Fibroblast of the conjunctiva (primary cell): ENCODE data around the gene ZSCAN16.
"Not testable (repeated sequence)": the region's sequence is repeated elsewhere in the genome, so short reads cannot be mapped to it uniquely, and the experiment has no call there.

ENCODE experiments used
- DNase-seq: peaks from one replicate; pipeline ENCODE4 v3.0.0-alpha.2; 2010; ENCODE audit warnings: low read depth

ZSCAN16 gene

DNA sequence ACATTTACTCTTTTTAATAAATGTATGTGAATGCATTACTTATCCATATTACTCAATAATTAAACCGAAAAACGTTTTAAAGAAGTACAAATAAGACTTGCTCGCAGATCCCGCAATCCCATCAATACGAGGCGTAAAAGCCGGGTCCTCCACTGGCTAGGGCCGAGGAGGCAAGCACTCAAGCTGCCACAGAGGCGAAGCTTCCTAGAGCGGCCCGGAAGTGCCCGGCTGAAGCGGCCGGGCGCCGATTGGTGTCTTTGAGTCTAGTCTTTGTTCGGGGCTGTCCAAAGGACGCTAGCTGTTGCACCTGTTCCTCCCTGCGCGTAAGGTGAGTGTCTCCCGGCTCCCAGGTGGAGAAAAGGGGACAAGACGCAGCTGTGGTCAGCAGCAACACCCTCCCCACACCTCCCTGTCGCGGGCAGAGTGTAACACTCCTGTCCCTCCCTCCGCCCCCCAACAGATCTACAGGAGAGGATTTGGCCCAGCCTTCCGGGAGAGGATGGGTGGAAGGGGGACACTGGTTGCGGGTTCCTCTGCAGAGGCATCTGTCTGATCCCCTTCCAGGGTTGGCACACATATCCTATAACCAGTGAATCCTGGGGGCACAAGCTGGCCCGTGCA is at the start of gene ZSCAN16:
Gene ZSCAN16, plus strand, starts transcription at position 260 of the 621 bp plus-strand sequence. CDS start 835 bp downstream, outside the sequence.
- no peak for DNase-seq

DNA sequence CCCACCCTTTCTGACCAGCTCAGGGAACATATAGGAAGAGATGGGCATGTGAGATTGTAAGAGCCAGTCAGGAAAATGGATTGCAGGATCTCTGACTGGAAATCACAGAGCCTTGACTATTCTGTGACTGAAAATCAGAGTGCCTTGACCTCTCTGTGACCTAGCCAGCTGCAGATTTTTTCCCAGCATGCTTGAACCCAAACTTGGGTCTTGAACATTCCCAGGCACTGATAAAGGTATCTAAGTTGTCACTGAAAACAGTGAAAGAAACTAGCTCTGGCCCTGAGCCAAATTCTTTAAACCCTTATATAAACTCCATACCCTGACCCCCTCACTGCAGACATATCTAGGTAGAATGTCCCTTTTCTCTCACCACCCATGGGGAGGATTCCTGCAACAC is 46.4 kb upstream of the ZSCAN16 start:
- no peak for DNase-seq

DNA sequence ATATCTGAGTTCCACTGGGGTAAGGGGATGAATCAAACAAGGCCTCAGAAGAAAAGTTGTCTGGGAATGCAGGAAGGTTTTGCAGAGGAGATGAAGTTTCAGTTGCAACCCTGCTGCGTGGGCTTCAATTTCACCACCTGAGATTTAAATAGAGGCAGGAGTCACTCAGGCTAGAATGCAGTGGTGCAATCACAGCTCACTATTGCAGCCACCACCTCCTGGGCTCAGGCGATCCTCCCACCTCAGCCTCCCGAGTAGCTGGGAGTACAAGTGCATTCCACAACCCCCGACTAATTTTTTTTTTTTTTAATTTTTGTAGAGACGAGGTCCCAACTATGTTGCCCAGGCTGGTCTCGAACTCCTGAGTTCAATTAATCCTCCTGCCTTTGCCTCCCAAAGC is 45.6 kb upstream of the ZSCAN16 start:
- no peak for DNase-seq

DNA sequence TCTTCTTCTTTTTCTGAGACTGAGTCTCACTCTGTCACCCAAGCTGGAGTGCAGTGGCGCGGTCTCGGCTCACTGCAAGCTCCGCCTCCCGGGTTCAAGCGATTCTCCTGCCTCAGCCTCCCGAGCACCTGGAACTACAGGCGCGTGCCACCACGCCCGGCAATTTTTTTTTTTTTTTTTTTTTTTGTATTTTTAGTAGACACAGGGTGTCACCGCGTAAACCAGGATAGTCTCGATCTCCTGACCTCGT is 44.1 kb upstream of the ZSCAN16 start, which contains the start of gene ZNF165:
Gene ZNF165, plus strand, starts transcription at position 188 of the 250 bp plus-strand sequence. CDS start 4,913 bp downstream, outside the sequence.
- not testable (repeated sequence) for DNase-seq

DNA sequence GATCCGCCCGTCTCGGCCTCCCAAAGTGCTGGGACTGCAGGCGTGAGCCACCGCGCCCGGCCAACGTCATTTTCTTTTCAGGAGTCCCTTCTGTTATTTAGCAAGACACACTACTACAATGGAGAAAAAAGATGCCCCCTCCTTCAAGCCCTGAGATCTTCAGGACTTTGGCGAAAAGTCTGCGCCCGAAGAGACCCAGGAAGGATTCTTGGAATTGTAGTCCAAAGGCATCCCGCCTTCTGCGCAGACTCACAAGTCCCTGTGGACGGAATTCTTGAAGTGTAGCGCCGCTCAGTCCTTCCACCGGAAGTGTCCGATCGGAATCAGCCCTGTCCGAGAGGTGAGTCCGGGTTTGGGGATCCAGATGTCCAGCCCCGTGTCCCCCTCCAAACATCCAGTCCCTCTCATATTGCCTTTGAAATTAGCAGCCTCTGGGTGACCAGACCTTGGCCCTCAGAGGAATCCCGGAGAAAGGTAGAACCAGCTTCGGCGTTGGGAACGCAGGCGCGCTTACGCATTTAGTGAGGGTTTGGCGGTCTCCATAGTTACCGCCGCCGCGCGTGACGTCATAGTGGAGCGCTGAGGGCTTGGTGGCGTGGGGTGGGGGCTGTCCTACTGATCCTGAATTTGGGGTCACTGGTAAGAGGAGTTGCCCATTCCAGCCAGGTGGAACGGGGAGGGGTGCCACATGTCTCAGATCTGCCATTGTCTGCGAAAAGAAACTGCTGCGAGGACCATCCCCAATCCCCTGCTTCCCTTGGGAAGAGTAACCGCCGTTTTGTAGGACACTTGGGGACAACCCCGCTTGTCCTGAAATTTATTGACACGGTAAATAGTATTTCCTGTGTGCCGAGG is 43.6 kb upstream of the ZSCAN16 start:
- peak; percentile 95 for DNase-seq

DNA sequence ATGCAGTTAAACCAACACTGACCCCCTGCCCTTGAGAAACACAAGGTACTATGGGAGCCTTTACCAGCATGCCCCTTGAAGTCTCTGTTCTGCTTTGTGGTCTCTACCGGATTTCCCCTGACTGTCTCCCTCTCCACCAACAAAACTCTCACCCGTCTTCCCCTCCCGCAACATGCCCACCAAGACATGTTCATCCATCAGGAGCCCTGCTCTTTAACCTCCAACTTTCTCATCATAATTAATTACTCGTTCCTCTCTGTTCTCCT is 43.0 kb upstream of the ZSCAN16 start:
- DNase-seq = no peak

DNA sequence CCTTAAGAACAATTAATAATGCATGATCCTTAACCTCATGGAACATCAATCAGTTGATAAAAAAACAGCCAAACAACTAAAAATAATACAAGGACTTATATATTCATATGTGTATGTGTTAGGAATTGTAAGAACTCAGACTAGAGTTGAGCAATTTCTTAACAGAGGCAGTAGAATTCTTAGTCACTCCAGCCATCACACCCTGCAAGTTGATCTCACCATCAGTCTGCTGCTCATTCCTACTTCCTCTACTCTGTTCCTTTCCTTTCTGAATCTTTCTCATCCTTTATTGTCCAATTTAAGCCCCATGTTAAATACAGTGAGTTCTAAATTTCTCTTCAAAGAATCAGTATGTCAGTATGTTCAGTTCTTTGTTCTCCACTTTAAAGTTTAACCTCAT is 41.5 kb upstream of the ZSCAN16 start:
- no peak for DNase-seq

DNA sequence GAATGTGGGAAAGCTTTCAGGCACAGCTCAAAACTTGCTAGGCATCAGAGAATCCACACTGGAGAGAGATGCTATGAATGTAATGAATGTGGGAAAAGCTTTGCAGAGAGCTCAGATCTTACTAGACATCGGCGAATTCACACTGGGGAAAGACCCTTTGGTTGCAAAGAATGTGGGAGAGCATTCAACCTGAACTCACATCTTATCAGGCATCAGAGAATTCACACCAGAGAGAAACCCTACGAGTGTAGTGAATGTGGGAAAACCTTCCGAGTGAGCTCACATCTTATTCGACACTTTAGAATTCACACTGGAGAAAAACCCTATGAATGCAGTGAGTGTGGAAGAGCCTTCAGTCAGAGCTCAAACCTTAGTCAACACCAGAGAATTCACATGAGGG is 35.4 kb upstream of the ZSCAN16 start:
- no peak for DNase-seq

DNA sequence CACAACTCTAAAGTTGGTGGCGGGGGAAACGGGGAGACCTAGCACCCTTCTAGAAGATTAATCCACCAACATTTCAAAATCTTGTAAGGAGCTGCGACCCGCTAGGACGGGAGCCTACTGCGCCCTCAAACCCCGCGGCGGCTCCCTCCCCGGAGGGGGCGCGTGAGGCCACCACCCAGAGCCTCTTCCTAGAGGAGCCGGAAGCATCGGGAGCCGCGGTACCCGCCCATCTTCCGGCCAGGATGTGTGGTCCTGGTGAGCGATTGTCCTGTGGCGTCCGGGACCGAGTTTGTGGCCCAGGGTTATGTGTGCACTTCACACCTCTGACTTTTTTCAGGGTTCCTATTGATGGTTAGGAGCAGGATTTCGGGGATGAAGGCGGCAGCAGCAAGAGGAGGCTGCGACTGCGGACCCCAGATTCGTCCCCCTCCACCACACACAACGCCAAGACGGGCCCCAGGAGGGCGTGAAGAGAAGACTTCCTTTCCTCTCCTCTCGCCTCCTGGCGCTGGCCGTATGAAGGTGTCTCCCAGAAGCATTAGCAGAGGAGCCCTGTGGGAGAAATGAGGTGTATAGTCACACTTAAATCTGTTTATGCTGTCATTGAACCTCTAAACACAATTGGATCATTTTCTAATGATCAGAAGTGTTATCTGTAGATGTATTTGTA is 33.4 kb upstream of the ZSCAN16 start:
- no peak for DNase-seq

DNA sequence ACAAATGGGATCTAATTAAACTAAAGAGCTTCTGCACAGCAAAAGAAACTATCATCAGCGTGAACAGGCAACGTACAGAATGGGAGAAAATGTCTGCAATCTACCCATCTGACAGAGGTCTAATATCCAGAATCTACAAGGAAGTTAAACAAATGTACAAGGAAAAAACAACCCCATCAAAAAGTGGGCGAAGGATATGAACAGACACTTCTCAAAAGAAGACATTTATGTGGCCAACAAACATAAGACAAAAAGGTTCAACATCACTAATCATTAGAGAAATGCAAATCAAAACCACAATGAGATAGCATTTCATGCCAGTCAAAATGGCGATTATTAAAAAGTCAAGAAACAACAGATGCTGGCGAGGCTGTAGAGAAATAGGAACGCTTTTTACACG is 22.2 kb upstream of the ZSCAN16 start:
- DNase-seq = not testable (repeated sequence)

DNA sequence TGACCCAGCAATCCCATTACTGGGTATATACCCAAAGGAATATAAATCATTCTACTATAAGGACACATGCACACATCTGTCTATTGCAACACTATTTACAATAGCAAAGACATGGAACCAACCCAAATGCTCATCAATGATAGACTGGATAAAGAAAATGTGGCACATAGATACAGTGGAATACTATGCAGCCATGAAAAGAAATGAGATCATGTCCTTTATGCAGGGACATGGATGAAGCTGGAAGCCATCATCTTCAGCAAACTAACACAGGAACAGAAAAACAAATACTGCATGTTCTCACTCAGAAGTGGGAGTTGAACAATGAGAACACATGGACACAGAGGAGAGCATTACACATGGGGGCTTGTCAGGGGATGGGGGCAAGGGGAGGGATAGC is 21.7 kb upstream of the ZSCAN16 start:
- not testable (repeated sequence) for DNase-seq

DNA sequence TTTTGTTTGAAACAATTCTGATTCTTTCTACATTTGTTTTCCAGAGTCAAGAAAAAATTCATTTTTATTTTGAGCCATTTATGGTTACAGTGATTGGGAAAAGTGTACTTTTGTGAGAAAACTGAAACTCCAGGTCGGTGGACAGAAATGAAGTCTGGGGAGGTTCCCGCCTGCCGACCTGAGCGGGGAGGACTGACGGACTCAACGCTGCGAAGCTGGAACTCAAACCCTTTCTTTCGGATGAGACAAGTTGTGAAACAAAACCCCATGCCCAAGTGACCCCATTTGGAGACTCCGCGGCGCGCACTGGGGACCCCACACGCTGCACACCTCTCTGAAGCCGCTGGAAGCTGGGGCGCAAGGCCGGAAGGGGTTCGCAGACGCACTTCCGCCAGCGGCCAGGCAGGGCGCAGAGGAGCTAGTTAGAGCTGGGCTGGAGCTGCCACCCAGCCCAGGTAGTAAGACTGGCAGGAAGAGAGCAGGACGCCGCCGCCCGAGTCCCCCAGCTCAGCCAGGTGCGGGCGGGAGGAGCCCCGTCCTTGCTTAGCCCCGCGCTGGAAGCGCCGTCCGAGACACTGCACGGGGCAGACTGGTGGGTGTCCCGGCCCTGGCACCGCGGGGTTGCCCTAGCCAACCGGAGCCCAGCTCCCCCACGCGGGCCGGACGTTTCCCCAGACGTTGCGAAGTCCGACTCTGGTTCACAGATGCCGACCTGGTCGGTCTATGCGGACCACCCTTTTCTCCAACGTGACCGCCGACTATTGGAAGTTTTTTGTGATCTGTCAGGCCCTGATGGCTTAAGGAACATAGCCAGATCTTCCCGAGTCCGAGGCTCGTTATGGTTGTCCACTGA is 19.8 kb upstream of the ZSCAN16 start:
- peak; percentile 56 for DNase-seq

DNA sequence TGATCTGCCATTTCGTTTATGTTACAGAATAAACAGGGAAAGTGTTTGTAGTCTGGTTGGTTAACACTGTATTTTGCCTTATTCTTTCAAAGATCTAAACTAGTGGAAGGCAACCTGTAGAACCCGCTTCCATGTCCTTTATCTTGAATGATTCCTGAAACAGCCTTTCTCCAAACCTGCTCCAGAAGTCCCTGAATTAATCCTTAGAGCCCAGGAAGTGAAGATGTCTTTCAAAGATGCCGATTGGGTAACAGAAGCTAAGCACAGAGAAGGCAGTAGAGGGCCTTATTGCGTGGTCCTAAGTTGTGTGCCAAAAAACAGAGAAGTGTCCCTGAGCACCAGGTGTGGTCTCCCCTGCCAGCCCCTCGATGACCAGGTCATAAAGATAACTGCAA is 19.2 kb upstream of the ZSCAN16 start:
- no peak for DNase-seq

DNA sequence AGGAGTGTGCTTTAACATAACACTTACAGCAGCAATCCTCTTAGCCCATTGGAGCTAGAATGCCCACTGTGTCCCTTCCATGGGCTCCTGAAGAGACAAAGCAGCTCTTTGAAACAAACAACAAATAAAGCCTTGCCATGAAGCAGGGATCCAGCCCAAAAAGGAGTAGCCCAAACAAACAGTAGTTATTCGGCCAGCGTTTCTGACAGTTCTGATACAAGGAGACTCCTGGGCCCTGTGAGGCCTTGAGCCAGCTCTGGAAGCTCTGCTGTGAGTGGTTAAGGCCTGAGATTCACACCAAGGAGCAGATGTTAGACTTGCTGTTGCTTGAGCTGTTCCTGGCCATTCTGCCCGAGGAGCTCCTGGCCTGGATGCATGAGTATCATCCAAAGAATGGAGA is 16.9 kb upstream of the ZSCAN16 start:
- DNase-seq = no peak

DNA sequence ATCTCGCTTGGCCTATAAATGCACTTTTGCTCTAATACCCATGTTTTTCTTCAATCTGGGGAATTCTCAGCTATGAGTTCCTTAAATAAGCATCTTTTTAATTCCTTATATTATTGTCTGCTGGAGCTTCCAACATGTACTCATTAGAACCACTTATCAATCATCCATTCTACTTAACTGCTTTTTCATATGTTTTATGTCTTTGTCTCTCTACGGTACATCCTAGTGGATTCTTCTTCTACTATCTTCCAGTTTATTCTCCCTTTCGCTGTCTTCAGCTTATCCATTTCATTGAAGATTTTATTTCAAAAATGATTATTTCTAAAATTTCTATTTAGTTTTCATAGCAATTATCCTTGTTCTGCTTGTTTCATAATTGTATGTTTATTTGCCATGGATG is 12.4 kb upstream of the ZSCAN16 start:
- no peak for DNase-seq

DNA sequence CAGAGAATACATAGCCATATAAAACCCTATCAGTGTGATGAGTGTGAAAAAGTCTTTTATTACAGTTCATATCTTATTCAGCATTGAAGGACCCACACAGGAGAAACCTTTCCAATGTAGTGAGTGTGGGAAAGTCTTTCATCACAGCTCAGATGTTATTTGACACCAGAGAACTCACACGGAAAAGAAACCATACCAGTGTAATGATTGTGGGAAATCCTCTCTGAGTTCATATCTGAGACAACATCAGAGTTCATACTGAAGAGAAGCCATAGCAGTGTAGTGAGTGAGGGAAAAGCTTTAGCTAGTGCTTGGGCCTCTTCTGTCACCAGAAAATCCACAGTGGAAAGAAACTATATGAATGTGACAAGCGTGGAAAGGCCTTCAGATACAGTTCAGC is 8.6 kb upstream of the ZSCAN16 start:
- no peak for DNase-seq

DNA sequence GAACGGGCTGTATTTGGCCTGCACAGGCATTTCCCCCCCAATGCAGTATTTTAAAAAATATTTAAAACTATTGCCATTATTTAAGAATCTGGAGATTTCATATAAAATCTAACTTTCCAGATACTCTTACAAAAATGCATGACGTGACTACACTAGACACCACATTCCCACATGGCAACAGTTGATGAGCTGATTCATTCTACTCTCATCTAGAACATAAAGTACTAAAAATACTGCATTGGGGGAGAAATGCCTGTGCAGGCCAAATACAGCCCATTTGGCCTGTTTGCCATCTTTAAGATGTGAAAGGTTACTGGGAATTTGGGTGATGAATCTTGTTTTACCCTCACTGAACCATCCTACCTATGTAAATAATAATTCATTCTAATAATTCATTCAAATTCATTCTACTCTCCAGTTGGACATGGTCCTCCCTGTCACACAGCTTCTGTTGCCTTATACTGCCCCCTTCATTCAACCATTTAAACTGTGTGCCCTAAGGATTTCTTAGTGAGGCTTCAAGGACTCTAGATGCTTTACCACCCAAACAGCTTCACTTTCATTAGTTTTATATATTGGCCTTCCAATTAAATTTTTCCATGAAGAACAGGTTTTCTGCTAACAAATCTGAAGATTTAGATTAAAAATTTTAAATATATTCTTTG is 6.9 kb upstream of the ZSCAN16 start:
- no peak for DNase-seq

DNA sequence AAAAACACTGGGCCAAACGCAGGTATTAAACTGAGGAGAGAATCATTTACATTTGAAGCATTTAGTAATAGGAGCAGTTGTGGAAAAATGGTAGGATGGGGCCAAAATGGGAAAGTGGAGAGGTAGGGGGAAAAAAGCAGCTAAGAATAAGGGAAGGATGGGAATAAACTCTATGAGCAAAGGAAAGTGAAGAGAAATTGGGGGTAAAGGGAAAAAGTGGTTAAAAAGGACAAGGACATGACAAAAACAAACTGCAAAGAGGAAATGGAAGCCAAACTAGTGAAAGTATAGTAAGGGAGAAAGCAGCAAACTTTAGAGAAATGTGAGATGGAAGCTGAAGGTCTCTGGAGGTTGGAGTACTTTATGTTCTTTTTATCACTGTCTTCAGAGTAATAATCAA is 6.2 kb upstream of the ZSCAN16 start:
- DNase-seq = no peak

DNA sequence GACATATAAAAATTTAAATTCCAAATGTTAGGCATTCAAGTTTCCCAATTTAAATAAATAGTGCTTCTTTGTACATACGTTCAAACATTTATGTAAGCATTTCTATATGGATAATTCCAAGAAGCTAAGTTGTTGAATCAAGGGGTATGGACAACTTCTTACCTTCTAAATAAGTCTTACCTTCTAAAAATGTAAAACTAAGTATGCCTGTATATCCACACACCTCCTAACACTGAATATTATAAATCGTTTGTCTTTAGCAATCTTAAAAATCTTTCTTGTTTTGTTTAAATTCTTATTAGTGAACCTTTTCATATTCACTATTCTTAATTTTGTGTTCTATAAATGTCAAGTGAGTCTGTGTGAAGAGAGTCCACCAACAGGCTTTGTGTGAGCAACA is 2.5 kb upstream of the ZSCAN16 start:
- no peak for DNase-seq

DNA sequence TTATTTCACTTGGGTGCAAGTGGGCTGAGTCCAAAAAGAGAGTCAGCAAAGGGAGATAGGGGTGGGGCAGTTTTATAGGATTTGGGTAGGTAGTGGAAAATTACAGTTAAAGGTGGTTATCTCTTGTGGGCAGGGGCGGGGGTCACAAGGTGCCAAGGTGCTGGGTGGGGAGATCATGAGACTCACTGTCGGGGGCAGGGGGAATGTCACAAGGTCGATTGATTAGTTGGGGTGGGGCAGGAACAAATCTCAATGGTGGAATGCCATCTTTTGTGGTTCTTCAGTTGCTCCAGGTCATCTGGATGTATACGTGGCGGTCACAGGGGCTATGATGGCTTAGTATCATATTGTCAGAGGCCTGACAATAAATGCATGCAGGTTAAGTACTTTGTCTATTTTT is 2.1 kb upstream of the ZSCAN16 start:
- not testable (repeated sequence) for DNase-seq

DNA sequence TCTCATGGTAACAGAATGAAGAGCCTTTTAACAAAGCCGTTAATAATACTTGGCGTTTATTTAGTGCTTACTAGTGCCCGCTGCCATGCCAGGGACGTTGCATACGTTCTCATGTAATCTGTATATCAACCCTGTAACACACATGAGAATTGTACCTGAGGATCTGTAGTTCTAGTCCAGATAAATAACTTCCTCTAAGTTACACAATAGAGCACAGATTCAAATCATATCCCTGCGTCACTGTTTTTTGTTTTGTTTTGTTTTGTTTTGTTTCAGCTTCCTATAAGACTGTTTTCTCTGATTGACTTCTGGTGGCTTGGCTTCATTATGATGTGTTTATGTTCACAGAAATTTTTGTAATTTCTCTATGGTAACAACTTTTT is 553 bp downstream of the ZSCAN16 start:
- DNase-seq = no peak

DNA sequence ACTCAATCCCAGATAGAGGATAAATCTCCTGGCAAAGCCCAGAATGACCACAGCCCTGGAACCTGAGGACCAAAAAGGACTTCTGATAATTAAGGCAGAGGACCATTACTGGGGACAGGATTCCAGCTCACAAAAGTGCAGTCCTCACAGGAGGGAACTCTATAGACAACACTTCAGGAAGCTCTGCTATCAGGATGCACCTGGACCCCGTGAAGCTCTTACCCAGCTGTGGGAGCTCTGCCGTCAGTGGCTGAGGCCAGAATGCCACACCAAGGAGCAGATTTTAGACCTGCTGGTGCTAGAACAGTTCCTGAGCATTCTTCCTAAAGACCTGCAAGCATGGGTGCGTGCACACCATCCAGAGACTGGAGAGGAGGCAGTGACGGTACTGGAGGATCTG is 992 bp downstream of the ZSCAN16 start:
- DNase-seq = no peak
